NCI-H2029 (cell line): ENCODE measurements around the gene NEDD4L.
"Not testable (repeated sequence)": the region's sequence is repeated elsewhere in the genome, so short reads cannot be mapped to it uniquely, and the experiment has no call there.

Experiments
- DNase-seq: peaks from one replicate; lab custom pipeline; 2025; lab: John Stamatoyannopoulos, UW

The NEDD4L gene

DNA sequence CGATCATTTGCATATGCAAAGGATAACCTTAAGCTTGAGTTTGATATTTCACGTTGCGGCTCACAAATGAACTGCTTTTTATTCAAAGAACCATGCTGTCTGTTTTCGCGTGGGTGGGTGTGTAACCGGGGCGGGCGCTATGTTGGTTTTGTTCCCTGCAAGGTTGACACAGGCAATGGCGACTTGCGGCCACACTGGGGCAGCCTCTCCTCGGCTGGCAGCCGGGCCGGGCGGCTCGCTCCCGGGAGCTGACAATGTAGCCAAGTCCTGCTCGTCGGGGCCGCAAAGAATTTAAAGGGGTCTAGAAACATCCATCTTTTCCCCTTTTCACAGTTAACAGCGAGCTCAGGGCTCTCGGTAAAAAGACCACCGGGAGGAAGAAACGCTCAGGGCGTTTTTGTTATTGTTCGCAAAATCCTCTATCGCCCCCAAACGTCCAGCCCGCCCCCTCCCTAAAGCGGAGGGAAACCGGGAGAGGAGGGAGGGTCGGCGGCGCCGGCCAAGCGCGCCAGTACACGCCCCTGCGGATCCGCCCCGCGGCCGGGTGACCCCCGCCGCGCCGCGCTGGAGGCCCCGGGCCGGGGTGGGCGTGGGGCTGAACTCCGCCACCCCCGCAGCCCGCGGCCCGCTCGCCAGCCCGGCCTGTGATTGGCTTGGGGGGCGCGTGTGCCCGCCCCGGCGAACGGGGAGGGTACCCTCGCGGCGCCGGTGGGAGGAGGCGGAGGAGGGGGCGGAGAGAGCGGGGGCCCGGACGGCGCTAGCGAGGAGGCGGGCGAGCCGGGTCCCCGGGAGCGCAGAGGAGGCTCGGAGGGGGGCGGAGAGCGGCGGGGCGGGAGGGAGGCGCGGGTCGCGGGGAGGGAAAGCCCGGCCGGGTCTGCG lies at the start of gene NEDD4L:
TSS of gene NEDD4L (plus strand) at position 736 of the 879 bp plus-strand sequence. CDS start 435 bp downstream, outside the sequence.
- DNase-seq = peak; percentile 64

DNA sequence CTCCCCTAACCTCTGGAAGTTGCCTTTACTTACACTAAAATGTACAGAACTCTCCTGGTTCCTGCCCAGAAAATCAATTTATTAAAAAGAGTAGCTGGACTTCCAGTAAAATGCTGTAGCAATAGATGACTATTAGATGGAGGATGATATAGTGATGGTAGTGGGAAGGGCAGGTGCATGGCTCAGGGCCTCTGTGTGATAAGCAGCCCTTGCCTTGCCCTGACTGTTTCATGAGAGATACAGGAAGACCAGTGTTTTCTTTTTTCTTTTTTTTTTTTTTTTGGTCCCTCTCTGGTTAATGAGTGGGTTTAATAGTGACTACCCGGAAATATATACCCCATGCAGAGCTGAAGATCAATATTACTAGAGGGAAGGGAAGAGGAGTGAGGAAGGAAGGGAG lies 48.7 kb upstream of the NEDD4L start:
- no peak for DNase-seq

GRCh38 chr18:57996894-57997293 lies 47.1 kb upstream of the NEDD4L start:
- DNase-seq = not testable (repeated sequence)

DNA sequence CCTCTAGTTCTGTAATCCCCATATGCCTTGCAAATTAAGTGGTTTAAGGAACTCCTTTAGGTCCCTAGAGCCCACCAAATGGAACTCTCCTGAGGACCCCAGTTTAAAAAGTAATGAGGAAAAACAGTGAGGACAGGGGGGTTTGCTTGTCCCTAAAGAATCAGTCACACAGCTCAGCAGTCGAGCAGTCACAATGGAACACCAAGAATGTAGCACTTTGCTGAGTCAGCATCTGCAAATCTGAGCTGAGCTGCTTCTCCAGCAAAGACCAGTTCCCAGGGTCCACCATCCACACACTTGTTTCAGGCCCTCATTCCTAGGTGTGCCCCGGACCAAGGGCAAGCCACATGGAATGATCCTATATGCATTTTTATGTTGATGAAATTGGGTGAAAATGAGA lies 46.2 kb upstream of the NEDD4L start:
- DNase-seq = no peak

DNA sequence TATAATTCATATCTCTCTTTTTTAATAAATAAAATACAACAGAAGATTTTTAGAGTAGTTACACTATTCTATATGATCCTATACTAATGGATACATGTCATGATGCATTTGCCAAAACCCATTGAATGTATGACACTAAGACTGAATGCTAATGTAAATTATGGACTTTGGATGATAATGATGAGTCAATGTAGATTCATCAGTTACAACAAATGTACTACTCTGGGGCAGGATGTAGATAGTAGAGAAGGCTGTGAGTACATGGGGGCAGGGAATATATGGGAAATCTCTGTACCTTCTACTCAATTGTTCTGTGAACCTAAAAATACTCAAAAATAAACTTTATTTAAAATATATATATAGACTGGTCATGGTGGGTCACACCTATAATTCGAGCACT lies 45.6 kb upstream of the NEDD4L start:
- DNase-seq = no peak

DNA sequence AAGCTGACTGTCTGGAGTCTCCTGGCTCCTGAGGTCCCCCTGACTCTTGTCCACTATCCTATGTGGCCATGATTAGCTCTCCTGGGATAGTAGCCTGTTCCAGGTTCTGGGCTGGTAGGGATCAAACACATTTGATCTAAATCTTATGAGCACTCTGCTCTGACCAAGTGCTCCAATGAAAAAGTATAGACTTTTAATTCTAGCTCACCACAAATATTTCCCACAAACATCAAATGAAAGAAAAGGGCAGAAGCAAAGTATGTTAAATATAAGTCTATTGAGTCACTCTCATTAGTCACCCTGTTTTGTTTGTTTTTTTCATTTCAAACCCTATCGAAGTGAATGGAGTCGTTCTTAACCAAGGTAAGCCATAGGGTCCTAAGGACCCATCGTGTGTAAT lies 39.7 kb upstream of the NEDD4L start:
- no peak for DNase-seq

DNA sequence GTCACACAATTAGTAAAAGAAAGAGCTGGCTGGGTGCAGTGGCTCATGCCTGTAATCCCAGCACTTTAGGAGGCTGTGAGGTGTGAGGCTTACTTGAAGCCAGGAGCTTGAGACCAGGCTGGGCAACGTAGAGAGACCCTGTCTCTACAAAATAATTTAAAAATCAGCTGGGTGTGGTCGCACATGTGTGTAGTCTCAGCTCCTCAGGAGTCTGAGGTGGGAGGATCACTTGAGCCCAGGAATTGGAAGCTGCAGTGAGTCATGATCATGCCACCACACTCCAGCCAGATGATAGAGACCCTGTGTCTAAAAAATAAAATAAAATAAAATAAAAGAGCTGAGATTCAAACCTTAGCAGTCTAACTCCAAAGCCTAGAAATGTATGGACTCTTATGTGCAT lies 39.0 kb upstream of the NEDD4L start:
- DNase-seq = no peak

- DNase-seq = no peak
Observed at GRCh38 chr18:58005885-58006523, 38.0 kb upstream of the NEDD4L start.

GRCh38 chr18:58009166-58009565 lies 34.9 kb upstream of the NEDD4L start:
- DNase-seq = no peak

DNA sequence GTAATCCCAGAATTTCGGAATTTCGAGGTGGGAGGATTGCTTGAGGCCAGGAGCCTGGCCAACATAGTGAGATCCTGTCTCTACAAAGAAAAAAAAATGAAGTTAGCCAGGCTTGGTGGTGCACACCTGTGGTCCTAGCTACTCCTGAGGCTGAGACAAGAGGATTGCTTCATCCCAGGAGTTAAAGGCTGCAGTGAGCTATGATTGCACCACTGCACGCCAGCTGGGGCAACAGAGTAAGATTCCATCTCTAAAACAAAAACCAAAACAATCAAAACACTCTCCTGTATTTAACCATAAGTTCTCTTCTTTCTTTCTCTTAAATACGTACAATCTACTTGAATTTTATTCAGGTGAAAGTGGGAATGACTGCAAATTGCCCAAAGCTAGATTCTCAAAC lies 33.8 kb upstream of the NEDD4L start:
- no peak for DNase-seq

DNA sequence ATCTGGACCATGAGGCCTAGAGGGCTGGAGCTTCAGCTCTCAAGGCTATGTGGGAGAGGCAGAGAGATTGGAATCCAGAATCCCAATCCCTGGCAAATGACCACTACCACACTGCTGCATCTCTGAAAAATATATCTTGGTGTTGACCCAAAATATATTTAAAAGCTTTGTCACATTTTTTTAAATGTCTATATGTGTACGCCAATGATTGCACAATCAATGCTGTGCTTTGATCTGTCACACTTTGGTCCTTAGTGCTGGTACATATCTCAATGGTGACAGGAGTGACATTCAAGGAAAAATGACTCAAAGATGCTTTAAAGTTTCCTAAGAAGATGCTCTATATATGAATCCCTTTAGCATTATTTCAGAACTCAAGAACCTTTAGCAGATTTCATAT lies 31.7 kb upstream of the NEDD4L start:
- no peak for DNase-seq

DNA sequence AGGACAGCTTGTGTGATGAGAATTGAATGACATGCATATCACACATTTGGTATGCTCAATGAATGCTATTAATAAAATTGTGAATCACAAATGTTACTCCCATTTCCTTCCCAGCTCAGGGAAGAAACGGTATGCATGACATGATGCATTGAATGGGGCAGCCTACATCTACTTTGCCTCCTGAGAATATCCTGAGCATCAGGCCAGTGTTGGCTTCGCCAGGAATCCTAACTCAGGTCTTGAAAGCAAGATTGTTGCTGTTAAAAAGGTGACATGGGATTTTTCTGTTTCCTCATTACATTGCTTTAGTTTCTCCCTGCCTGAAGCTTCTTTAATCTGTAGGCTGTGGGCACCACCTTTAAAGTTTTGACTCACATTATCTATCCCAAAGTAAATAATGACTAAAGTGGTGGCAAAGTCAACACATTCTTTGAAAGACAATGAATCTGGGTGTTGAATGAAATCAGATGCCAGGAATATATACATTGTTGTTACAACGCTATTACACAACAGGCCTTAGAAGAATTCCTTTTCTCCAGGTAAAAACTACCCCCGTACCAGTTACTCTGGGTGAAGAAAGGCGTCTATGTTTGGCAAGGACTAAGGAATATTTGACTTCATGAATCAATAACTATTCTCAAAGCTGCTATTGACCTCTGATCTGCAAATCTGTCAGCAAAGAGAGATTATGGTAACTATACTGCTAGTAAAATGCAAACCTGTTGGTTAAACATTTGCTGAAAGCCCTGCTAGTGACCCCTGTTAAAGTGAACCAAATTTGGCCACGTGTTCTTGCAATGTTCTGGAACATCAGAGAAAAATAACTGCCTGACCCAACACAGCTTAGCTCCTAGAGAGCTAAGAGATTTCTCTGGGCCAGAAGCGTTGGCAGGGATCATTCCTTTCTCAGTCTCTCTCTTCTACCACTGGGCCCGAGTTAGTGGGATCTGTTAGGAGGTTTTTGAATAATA lies 30.5 kb upstream of the NEDD4L start:
- no peak for DNase-seq

DNA sequence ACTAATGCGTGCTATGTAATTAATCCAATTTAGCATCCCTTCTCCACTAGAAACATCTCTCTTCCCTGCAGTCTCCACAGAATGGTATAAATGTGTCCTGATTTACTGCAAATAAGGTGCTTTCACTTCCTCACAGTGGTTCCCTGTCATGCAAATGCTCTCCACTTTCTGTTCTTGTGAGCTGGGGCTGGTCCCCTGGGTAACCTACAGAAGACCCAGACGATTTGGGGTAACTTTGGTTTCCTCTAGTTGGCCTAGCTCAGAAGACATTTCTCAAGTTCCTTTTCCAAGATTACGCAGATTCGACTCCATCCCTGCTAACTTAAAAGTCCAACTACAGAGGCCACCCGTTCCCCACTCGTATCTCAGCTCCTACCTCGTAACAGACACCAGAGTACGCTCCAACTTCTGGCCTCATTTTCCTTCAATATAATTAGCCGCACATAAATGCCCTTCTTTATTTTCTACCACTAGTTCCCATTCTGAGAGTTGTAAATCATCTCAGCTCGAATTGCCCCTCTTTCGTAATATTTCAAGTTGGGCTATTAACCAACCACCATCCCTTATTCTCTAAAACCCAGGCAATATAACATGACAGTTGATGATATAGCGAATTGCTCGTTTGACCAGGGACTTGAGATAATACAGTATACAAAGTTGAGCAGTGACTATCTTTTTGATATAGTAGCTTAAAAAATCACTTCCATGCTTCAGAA lies 28.8 kb upstream of the NEDD4L start:
- DNase-seq = no peak

DNA sequence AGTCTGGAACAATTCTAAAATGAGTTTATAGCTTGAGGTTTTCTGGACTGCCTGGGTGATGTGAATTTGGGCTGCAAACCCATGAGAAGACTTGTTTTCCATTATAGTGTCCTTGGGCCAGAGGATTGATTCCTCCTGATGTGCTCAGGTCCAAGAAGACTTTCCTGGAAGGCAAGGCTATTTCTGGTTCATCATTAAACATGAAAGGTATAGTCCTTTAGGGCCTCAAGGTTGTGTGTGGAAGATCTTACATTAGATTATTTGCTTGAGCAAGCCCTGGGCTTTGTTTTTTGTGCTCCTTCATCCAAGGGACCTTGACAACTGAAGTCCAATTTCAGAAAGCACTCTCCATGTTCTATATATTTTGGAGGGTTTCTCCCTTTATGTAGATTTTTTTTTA lies 26.8 kb upstream of the NEDD4L start:
- no peak for DNase-seq

DNA sequence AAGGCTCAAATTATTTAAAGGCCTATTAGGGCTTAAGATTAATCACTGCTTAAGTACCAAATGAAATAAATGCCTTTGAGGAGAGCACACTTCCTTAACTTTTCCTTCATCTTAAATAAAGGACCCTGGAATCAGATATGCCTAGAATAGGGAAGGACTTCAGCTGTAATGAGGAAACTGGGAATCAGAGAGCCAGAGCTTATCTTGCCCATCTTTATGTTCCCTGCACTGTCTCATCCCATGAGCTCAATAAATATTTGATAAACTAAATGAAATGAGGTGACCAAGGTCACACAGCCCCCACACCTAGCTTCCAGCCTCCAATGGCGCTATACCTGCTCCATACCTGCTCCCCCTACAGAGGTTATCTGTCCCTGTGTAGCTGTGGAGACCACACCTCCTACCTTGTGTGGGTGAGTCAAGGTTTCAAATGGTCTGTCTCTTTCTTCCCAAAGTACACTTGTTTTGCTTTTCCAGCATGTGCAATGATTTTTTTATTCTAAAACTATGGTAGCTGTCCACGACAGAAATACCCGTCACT lies 23.4 kb upstream of the NEDD4L start:
- DNase-seq = no peak

DNA sequence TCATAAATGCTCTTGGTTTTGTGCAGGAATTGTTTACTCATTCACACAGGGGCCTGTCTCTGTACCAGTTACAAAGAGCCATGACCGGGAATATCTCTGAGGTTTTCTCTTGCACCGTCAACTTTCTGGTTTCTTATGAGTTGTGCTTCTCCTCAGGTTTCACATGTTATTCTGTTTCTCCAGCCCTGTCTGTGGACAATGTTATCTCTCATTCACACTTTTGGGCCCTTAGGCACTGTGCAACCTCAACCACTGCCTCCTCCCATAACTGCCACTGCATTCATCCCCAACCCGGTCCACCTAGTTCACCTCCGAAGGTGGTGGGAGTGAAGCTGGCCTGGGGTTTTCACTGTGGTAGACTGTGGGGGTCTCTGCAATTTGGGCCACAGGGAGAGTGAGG lies 22.5 kb upstream of the NEDD4L start:
- no peak for DNase-seq

- no peak for DNase-seq
Observed at GRCh38 chr18:58023108-58023507, 20.9 kb upstream of the NEDD4L start.

- no peak for DNase-seq
Observed at GRCh38 chr18:58024139-58024538, 19.9 kb upstream of the NEDD4L start.

DNA sequence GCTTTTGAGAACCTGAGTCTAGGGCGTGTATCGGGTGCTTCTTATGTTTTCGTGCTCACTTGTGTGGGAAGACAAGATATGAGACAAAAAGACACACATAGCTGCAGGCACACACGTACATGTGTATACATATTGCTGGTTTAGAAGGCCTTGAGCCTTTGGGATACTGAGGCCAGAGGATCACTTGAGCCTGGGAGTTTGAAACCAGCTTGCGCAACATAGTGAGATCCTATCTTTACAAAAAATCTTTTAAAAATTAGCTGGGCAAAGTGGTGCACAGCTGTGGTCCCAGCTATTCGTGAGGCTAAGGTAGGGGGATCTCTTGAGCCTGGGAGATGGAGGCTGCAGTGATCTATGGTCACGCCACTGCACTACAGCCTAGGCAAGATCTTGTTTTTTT lies 18.8 kb upstream of the NEDD4L start:
- DNase-seq = no peak

GRCh38 chr18:58025733-58026132 lies 18.3 kb upstream of the NEDD4L start:
- no peak for DNase-seq

DNA sequence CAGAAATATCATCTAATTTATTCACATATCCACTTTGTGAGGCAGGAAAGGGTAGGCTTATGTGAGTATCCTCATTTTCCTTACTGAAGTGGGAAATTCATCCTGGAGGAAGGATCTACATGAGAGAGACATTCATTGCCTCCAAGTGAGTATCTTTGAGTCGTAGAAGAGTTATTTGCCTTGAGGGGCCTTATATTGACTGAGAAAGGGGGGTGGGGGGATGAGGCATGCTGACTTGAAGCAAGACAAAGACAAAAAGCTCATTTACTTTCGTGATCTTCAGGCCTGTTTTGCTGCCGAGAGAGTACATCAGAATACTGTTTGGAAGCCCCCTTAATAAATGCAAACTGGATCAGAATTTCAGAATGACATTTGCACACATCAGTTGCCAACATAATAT lies 17.6 kb upstream of the NEDD4L start:
- no peak for DNase-seq
